Fibroblast of skin of scalp (primary cell): ENCODE results near the gene CCDC83.
"Not testable (repeated sequence)": the region's sequence is repeated elsewhere in the genome, so short reads cannot be mapped to it uniquely, and the experiment has no call there.

ENCODE experiments used
- DNase-seq: peaks from one replicate; pipeline ENCODE4 v3.0.0-alpha.2; 2013

Gene CCDC83

GRCh38 chr11:85840932-85841331 is 14.3 kb upstream of the CCDC83 start:
- not testable (repeated sequence) for DNase-seq

GRCh38 chr11:85843929-85844328 is 11.3 kb upstream of the CCDC83 start:
- no peak for DNase-seq

GRCh38 chr11:85844439-85845123 is 10.6 kb upstream of the CCDC83 start:
- no peak for DNase-seq

- no peak for DNase-seq
Observed at GRCh38 chr11:85845124-85845631, 10.0 kb upstream of the CCDC83 start.

GRCh38 chr11:85847436-85847835 is 7.7 kb upstream of the CCDC83 start:
- DNase-seq, result no peak

- peak; percentile 46 for DNase-seq
Observed at GRCh38 chr11:85848006-85848405, 7.2 kb upstream of the CCDC83 start.

GRCh38 chr11:85848556-85848955 is 6.6 kb upstream of the CCDC83 start:
- no peak for DNase-seq

GRCh38 chr11:85852754-85853153 is 2.4 kb upstream of the CCDC83 start:
- DNase-seq, result not testable (repeated sequence)

- not testable (repeated sequence) for DNase-seq
Observed at GRCh38 chr11:85853541-85853940, 1.6 kb upstream of the CCDC83 start.

- no peak for DNase-seq
Observed at GRCh38 chr11:85854212-85854556, 999 bp upstream of the CCDC83 start.

GRCh38 chr11:85854557-85855340 is 434 bp upstream of the CCDC83 start:
- peak; percentile 94 for DNase-seq

GRCh38 chr11:85857098-85857497 is 1.9 kb downstream of the CCDC83 start:
- DNase-seq, result no peak

GRCh38 chr11:85859541-85859940 is 4.4 kb downstream of the CCDC83 start:
- DNase-seq, result not testable (repeated sequence)

GRCh38 chr11:85863855-85864254 is 8.7 kb downstream of the CCDC83 start:
- no peak for DNase-seq

- DNase-seq, result no peak
Observed at GRCh38 chr11:85866137-85866827, 11.1 kb downstream of the CCDC83 start.

- peak; percentile 68 for DNase-seq
Observed at GRCh38 chr11:85867751-85868150, 12.6 kb downstream of the CCDC83 start.

- no peak for DNase-seq
Observed at GRCh38 chr11:85869781-85870180, 14.6 kb downstream of the CCDC83 start.

- peak; percentile 31 for DNase-seq
Observed at GRCh38 chr11:85874265-85874664, 19.1 kb downstream of the CCDC83 start.

GRCh38 chr11:85875505-85875904 is 20.3 kb downstream of the CCDC83 start:
- peak; percentile 62 for DNase-seq

- DNase-seq, result no peak
Observed at GRCh38 chr11:85884581-85885021, 29.4 kb downstream of the CCDC83 start.

GRCh38 chr11:85886089-85887056 is 31.2 kb downstream of the CCDC83 start:
- DNase-seq, result peak; percentile 72

GRCh38 chr11:85889108-85889507 is 33.9 kb downstream of the CCDC83 start:
- DNase-seq, result no peak
